T-helper 2 cell treated with Interferon-gamma antibody and Interleukin-4, amounts not matched to agents 5 μg/mL and 100 μg/mL, for 36 hours (primary cell): ENCODE measurements around the gene NIM1K.
"Not testable (repeated sequence)": the region's sequence is repeated elsewhere in the genome, so short reads cannot be mapped to it uniquely, and the experiment has no call there.

Source experiments
- DNase-seq: peaks from one replicate; pipeline ENCODE4 v3.0.0; 2021; ENCODE audit warnings: low spot score
- H3K27ac Mint-ChIP-seq: one replicate; pipeline ENCODE4 v1.8.0; 2021; ENCODE audit warnings: mild to moderate bottlenecking, mixed read lengths
- H3K27me3 Mint-ChIP-seq: one replicate; pipeline ENCODE4 v1.8.0; 2021; ENCODE audit warnings: low read depth, mixed read lengths
- H3K36me3 Mint-ChIP-seq: one replicate; pipeline ENCODE4 v1.8.0; 2021; ENCODE audit warnings: low read depth, mixed read lengths
- H3K4me1 Mint-ChIP-seq: one replicate; pipeline ENCODE4 v1.8.0; 2021; ENCODE audit warnings: low read depth, mixed read lengths
- H3K4me3 Mint-ChIP-seq: one replicate; pipeline ENCODE4 v1.8.0; 2022; ENCODE audit warnings: mild to moderate bottlenecking, moderate library complexity, mixed read lengths
- H3K9me3 Mint-ChIP-seq: one replicate; pipeline ENCODE4 v1.8.0; 2021; ENCODE audit warnings: mixed read lengths

NIM1K gene

GRCh38 chr5:43191740-43192557 lies at the start of gene NIM1K:
Gene NIM1K (plus strand): TSS chr5:43192225. CDS start chr5:43245776, 53,551 bp downstream.
- Mint-ChIP-seq H3K4me3 (peak within 1 kb of the TSS; percentile 88), H3K9me3 (no peaks in the 10 kb centered on the region), H3K27ac (peak within 1 kb of the TSS; percentile 81), H3K27me3 (peaks cover 18% of the 10 kb centered on the region), H3K36me3 (peaks cover 1% of the 10 kb centered on the region), H3K4me1 (peaks cover 32% of the 10 kb centered on the region)
- peak; percentile 42 for DNase-seq

- H3K4me1 Mint-ChIP-seq = peaks cover 15% of the 10 kb centered on the region
- H3K4me3 Mint-ChIP-seq = no peak overlapping the region
- DNase-seq = no peak
- peaks cover 37% of the 10 kb centered on the region for H3K36me3 Mint-ChIP-seq
- no peaks in the 10 kb centered on the region for H3K9me3 Mint-ChIP-seq
- no peaks in the 10 kb centered on the region for H3K27me3 Mint-ChIP-seq
- no peak overlapping the region for H3K27ac Mint-ChIP-seq
These were observed 47.0 kb upstream of the NIM1K start for GRCh38 chr5:43145071-43145470.

- Mint-ChIP-seq H3K4me1 (peaks cover 6% of the 10 kb centered on the region), H3K36me3 (peaks cover 28% of the 10 kb centered on the region), H3K27ac (no peak overlapping the region), H3K4me3 (no peak overlapping the region), H3K27me3 (no peaks in the 10 kb centered on the region), H3K9me3 (no peaks in the 10 kb centered on the region)
- DNase-seq = no peak
These were observed 45.1 kb upstream of the NIM1K start for GRCh38 chr5:43146958-43147357.

- no peak for DNase-seq
- Mint-ChIP-seq H3K27me3 (no peaks in the 10 kb centered on the region), H3K27ac (no peak overlapping the region), H3K9me3 (no peaks in the 10 kb centered on the region), H3K4me3 (no peak overlapping the region), H3K4me1 (peaks cover 3% of the 10 kb centered on the region), H3K36me3 (peaks cover 32% of the 10 kb centered on the region)
These were observed 43.6 kb upstream of the NIM1K start for GRCh38 chr5:43148417-43148816.

GRCh38 chr5:43149231-43149630 lies 42.8 kb upstream of the NIM1K start:
- Mint-ChIP-seq H3K27me3 (no peaks in the 10 kb centered on the region), H3K4me1 (peaks cover 4% of the 10 kb centered on the region), H3K27ac (no peak overlapping the region), H3K36me3 (peaks cover 35% of the 10 kb centered on the region), H3K4me3 (no peak overlapping the region), H3K9me3 (no peaks in the 10 kb centered on the region)
- DNase-seq = no peak

GRCh38 chr5:43150075-43150474 lies 42.0 kb upstream of the NIM1K start:
- no peak overlapping the region for H3K4me3 Mint-ChIP-seq
- no peak for DNase-seq
- H3K27me3 Mint-ChIP-seq = no peaks in the 10 kb centered on the region
- no peaks in the 10 kb centered on the region for H3K9me3 Mint-ChIP-seq
- H3K27ac Mint-ChIP-seq = no peak overlapping the region
- peaks cover 29% of the 10 kb centered on the region for H3K36me3 Mint-ChIP-seq
- peaks cover 6% of the 10 kb centered on the region for H3K4me1 Mint-ChIP-seq

- no peak overlapping the region for H3K4me3 Mint-ChIP-seq
- peaks cover 32% of the 10 kb centered on the region for H3K36me3 Mint-ChIP-seq
- peaks cover 11% of the 10 kb centered on the region for H3K4me1 Mint-ChIP-seq
- no peaks in the 10 kb centered on the region for H3K9me3 Mint-ChIP-seq
- no peak for DNase-seq
- no peak overlapping the region for H3K27ac Mint-ChIP-seq
- no peaks in the 10 kb centered on the region for H3K27me3 Mint-ChIP-seq
These were observed 41.3 kb upstream of the NIM1K start for GRCh38 chr5:43150748-43151147.

GRCh38 chr5:43152946-43153345 lies 39.1 kb upstream of the NIM1K start:
- no peak overlapping the region for H3K27ac Mint-ChIP-seq

GRCh38 chr5:43154469-43154868 lies 37.6 kb upstream of the NIM1K start:
- no peak for DNase-seq
- peaks cover 42% of the 10 kb centered on the region for H3K36me3 Mint-ChIP-seq
- H3K27ac Mint-ChIP-seq = no peak overlapping the region
- no peaks in the 10 kb centered on the region for H3K27me3 Mint-ChIP-seq
- H3K4me3 Mint-ChIP-seq = no peak overlapping the region
- H3K4me1 Mint-ChIP-seq = peaks cover 16% of the 10 kb centered on the region
- no peaks in the 10 kb centered on the region for H3K9me3 Mint-ChIP-seq

More at GRCh38 chr5:43152946-43153345, 39.1 kb upstream of the NIM1K start:
- peaks cover 40% of the 10 kb centered on the region for H3K36me3 Mint-ChIP-seq
- no peaks in the 10 kb centered on the region for H3K9me3 Mint-ChIP-seq
- no peak overlapping the region for H3K4me3 Mint-ChIP-seq
- no peak for DNase-seq
- no peaks in the 10 kb centered on the region for H3K27me3 Mint-ChIP-seq
- H3K4me1 Mint-ChIP-seq = peaks cover 16% of the 10 kb centered on the region

GRCh38 chr5:43155394-43156096 lies 36.5 kb upstream of the NIM1K start:
- Mint-ChIP-seq H3K36me3 (peaks cover 40% of the 10 kb centered on the region), H3K27me3 (no peaks in the 10 kb centered on the region), H3K9me3 (no peaks in the 10 kb centered on the region), H3K4me1 (peaks cover 16% of the 10 kb centered on the region), H3K27ac (peak overlapping the region; percentile 45), H3K4me3 (no peak overlapping the region)
- DNase-seq = no peak

- peaks cover 47% of the 10 kb centered on the region for H3K36me3 Mint-ChIP-seq
- no peak overlapping the region for H3K4me3 Mint-ChIP-seq
- DNase-seq = no peak
- peaks cover 21% of the 10 kb centered on the region for H3K4me1 Mint-ChIP-seq
- H3K27ac Mint-ChIP-seq = no peak overlapping the region
- no peaks in the 10 kb centered on the region for H3K9me3 Mint-ChIP-seq
- no peaks in the 10 kb centered on the region for H3K27me3 Mint-ChIP-seq
These were observed 35.6 kb upstream of the NIM1K start for GRCh38 chr5:43156388-43156787.

- Mint-ChIP-seq H3K36me3 (peaks cover 50% of the 10 kb centered on the region), H3K4me1 (peaks cover 24% of the 10 kb centered on the region), H3K27me3 (no peaks in the 10 kb centered on the region), H3K4me3 (no peak overlapping the region), H3K27ac (peak overlapping the region; percentile 55), H3K9me3 (no peaks in the 10 kb centered on the region)
- DNase-seq = no peak
These were observed 35.0 kb upstream of the NIM1K start for GRCh38 chr5:43157068-43157467.

GRCh38 chr5:43161244-43161643 lies 30.8 kb upstream of the NIM1K start:
- Mint-ChIP-seq H3K36me3 (peaks cover 56% of the 10 kb centered on the region), H3K4me3 (no peak overlapping the region), H3K27me3 (no peaks in the 10 kb centered on the region), H3K9me3 (no peaks in the 10 kb centered on the region), H3K27ac (peak overlapping the region; percentile 66), H3K4me1 (peaks cover 11% of the 10 kb centered on the region)
- DNase-seq = no peak

- peaks cover 11% of the 10 kb centered on the region for H3K4me1 Mint-ChIP-seq
- not testable (repeated sequence) for H3K27ac Mint-ChIP-seq, H3K4me3 Mint-ChIP-seq
These were observed 27.2 kb upstream of the NIM1K start for GRCh38 chr5:43164801-43165200.

More at GRCh38 chr5:43164801-43165200, 27.2 kb upstream of the NIM1K start:
- H3K36me3 Mint-ChIP-seq = peaks cover 49% of the 10 kb centered on the region
- not testable (repeated sequence) for H3K9me3 Mint-ChIP-seq, H3K27me3 Mint-ChIP-seq, DNase-seq
